RWPE1 (cell line): ENCODE data around the gene BMF.

Experiments used
- CTCF ChIA-PET: fragments of 350-600 bp; sonication (Branson Sonifier 250); formaldehyde crosslinking; extraction: SDS; loops from one replicate; lab custom pipeline; 2021; lab: Yijun Ruan, JAX
- POLR2A ChIA-PET: fragments of 400-600 bp; formaldehyde crosslinking; extraction: SDS; loops from one replicate; lab custom pipeline; 2020; ENCODE audit warnings: antibody characterized with exemption; ENCODE audit not compliant: low non-redundant PET; lab: Yijun Ruan, JAX
- DNase-seq: peaks from one replicate; pipeline ENCODE4 v3.0.0; 2012; ENCODE audit warnings: low spot score
- H3K27ac ChIP-seq: fragments of 450-650 bp; 2 replicates; pipeline ENCODE4 v1.5.1; 2017
- TF ChIP-seq, protein P1 (sequence below): fragments of 450-650 bp; conservative IDR thresholded peaks from 2 replicates; pipeline ENCODE4 v1.5.1; 2017; ENCODE audit warnings: low read depth, mild to moderate bottlenecking

Gene BMF

DNA sequence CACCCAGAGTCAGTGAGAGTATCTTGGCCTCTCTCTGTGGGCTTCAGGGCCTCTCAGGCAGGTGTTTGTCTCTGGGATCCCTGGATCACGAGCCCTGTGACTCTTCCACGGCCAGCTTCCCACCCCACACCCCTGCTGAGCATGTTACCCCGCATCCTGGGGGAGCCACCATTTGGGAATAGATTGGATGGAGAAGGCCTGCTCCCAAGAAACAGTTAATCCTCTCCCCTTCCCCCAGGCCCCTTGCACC, 54.1 kb downstream of the BMF start:
- no peak for DNase-seq
- POLR2A ChIA-PET = no interaction called here
- CTCF ChIA-PET = interaction anchor here (0.6 to 1.8 kb wide), 2 partner anchors 42 to 50 kb away, joined by 3 to 10 read pairs; no protein-coding TSS in a partner anchor
- TF ChIP-seq, protein P1, sequence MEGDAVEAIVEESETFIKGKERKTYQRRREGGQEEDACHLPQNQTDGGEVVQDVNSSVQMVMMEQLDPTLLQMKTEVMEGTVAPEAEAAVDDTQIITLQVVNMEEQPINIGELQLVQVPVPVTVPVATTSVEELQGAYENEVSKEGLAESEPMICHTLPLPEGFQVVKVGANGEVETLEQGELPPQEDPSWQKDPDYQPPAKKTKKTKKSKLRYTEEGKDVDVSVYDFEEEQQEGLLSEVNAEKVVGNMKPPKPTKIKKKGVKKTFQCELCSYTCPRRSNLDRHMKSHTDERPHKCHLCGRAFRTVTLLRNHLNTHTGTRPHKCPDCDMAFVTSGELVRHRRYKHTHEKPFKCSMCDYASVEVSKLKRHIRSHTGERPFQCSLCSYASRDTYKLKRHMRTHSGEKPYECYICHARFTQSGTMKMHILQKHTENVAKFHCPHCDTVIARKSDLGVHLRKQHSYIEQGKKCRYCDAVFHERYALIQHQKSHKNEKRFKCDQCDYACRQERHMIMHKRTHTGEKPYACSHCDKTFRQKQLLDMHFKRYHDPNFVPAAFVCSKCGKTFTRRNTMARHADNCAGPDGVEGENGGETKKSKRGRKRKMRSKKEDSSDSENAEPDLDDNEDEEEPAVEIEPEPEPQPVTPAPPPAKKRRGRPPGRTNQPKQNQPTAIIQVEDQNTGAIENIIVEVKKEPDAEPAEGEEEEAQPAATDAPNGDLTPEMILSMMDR = no peak
- H3K27ac ChIP-seq = peak overlapping the region; percentile 77

DNA sequence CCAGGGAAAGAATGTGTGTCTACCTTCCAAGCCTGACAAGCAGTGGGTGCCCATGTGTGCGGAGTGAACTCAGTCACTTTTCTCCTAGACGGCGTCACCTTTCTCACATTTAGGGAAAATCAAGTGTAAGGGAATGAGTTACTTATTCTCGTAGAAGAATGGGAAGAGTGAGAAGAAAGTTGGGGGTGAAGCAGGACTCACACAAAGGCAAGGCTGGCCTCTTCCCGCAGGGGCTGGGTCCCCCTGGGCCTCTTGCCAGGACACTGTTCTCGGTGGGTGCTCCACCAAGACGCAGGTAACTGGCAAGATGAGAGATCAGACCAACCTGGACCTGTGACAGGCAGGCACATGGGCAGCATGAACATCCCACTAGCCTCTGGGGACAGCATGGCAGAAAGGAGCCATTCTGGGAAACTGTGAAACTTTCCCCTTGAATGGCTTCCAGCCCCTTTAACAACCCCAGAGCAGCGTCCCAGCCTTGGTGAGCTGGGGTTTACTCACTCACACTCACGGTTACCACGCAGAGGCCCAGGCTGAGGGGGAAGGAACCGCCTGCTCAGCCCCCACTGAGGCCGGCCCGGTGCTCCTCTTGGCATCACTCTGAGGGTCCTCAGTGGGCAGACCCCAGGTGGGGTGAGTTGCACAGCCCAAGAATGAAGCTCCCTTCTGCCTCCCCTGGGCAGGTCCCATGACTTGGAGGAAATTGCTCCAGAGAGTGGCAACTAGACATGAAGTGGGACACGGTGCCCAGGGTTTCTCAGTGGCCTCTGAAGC, 54.7 kb downstream of the BMF start:
- TF ChIP-seq, protein P1 = no peak
- no peak for DNase-seq
- POLR2A ChIA-PET = no interaction called here
- CTCF ChIA-PET = interaction anchor here (0.6 to 1.8 kb wide), 2 partner anchors 42 to 51 kb away, joined by 3 to 10 read pairs; no protein-coding TSS in a partner anchor
- H3K27ac ChIP-seq = peak overlapping the region; percentile 77

DNA sequence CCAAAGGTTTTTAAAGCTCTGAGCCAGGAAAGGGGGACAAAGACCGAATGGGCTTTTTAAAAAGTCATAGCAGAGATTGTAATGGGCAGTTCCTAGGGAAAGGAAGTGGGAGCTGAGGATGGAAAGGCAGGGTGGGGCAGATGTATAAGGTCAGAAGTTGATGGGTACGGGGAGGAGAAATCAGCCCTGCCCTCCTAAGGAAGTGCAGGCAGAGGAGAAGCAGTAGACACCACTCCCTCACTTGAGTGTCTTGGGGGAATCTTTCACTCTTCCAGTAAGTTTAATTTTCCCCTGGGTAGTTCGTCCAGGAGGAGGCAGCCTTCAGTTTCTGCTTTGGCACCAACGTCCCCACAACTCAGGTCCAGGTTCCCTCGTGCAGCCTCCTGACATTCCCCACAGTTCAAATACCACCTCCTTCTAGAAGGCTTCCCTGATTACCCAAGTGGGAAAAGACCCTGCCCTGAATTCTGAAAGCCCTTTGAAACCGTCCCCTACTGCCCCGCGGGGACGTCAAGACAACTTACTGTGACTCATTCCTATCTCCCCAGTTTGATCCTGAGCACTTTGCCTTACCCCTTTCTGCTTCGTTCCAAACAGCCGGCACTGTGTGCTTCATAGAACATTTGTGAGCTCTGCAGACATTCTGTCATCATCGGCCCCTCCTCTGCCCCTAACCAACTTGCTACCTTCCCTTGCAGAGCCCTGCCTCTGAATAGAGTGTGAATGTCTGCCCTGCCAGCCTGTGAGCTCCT, 55.4 kb downstream of the BMF start:
- H3K27ac ChIP-seq = peak overlapping the region; percentile 77
- no peak for DNase-seq
- CTCF ChIA-PET = interaction anchor here (0.6 kb wide), 1 partner anchor 159 kb away, joined by 3 read pairs; no protein-coding TSS in a partner anchor
- TF ChIP-seq, protein P1 = no peak
- POLR2A ChIA-PET = no interaction called here

DNA sequence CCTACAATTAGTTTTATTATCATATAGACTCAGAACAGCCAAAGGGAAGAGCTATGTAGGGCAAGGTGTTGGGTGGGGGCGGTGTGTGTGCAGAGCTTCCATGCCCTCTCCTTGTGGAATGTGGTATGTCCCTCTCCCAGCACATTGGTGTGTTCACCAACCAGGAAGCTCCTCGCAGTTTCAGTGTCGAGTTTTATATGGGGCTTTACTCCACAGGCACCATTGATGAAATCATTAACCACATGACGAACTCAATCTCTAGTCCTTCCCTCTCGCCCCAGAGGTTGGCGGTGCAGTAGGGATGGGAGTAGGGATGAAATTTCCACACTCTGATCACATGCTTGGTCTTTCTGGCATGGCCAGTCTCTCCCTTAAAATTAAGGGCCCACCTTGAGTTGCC, 56.1 kb downstream of the BMF start:
- H3K27ac ChIP-seq = no peak overlapping the region
- no peak for DNase-seq
- POLR2A ChIA-PET = no interaction called here
- TF ChIP-seq, protein P1 = no peak
- CTCF ChIA-PET = interaction anchor here (0.6 kb wide), 1 partner anchor 160 kb away, joined by 3 read pairs; no protein-coding TSS in a partner anchor

DNA sequence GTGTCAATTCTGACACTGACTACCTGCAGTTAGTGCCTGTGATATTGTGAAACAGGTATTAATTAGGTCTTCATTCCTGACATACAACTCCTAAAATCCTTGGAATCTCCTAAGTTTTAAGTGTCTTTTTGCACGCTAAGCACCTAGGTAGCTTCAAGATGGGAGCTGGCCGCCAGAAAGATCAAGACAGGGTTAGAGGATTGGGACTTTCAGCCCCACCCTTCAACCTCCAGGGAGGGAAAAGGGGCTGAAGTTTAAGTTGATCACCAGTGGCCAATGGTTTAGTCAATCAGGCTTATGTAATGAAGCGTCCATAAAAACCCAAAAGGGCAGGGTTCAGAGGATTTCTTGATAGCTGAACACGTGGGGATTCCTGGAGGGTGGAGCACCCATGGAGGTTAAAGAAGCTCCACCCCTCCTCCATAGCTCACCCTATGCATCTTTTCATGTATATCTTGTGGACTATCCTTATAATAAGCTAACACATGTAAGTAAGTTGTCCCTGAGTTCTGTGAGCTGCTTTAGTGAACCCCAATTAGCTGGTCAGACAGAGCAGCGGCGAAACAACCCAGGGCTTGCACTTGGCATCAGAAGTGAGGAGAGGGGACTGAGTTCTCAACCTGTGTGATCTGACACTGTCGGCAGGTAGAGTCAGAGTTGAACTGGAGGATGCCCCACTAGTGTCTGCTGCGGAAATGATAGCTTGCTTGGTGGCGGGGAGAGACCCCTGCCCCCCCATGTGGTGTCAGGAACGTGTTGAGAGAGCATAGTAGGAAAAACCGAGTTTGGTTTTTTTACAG, 56.9 kb downstream of the BMF start:
- DNase-seq = no peak
- TF ChIP-seq, protein P1 = no peak
- POLR2A ChIA-PET = no interaction called here
- no peak overlapping the region for H3K27ac ChIP-seq
- CTCF ChIA-PET = interaction anchor here (0.5 kb wide), 1 partner anchor 26 kb away, joined by 3 read pairs; no protein-coding TSS in a partner anchor
